Adipocyte (in vitro differentiated cells): ENCODE data around the gene AGXT.

Experiments
- DNase-seq: peaks from one replicate; pipeline ENCODE4 v3.0.0-alpha.2; 2015; ENCODE audit warnings: low read depth
- H3K27me3 ChIP-seq: replicated peaks from 2 replicates; pipeline ENCODE4 v1.7.0; 2013; ENCODE audit warnings: mild to moderate bottlenecking, low read length, moderate library complexity; ENCODE audit not compliant: control insufficient read depth, insufficient read depth
- H3K36me3 ChIP-seq: 2 replicates; pipeline ENCODE4 v1.7.0; 2013; ENCODE audit warnings: low read length, mild to moderate bottlenecking, moderate library complexity; ENCODE audit not compliant: control insufficient read depth, insufficient read depth, severe bottlenecking
- H3K4me1 ChIP-seq: 2 replicates; pipeline ENCODE4 v1.7.0; 2013; ENCODE audit warnings: mild to moderate bottlenecking, low read length, moderate library complexity; ENCODE audit not compliant: control insufficient read depth, insufficient read depth
- H3K4me3 ChIP-seq: 2 replicates; pipeline ENCODE4 v1.7.0; 2013; ENCODE audit warnings: mild to moderate bottlenecking, low read length, moderate library complexity
- H3K9ac ChIP-seq: 2 replicates; pipeline ENCODE4 v1.7.0; 2013; ENCODE audit warnings: mild to moderate bottlenecking, low read length, moderate library complexity
- H3K9me3 ChIP-seq: 2 replicates; pipeline ENCODE4 v1.7.0; 2013; ENCODE audit warnings: mild to moderate bottlenecking, low read length, moderate library complexity; ENCODE audit not compliant: control insufficient read depth

Gene AGXT

GRCh38 chr2:240879105-240879504, 10.5 kb downstream of the AGXT start:
- DNase-seq = no peak
- Histone ChIP-seq H3K36me3 (no peaks in the 10 kb centered on the region), H3K4me1 (no peaks in the 10 kb centered on the region), H3K4me3 (no peak overlapping the region), H3K27me3 (peaks cover 12% of the 10 kb centered on the region), H3K9ac (no peak overlapping the region), H3K9me3 (no peaks in the 10 kb centered on the region)

DNA sequence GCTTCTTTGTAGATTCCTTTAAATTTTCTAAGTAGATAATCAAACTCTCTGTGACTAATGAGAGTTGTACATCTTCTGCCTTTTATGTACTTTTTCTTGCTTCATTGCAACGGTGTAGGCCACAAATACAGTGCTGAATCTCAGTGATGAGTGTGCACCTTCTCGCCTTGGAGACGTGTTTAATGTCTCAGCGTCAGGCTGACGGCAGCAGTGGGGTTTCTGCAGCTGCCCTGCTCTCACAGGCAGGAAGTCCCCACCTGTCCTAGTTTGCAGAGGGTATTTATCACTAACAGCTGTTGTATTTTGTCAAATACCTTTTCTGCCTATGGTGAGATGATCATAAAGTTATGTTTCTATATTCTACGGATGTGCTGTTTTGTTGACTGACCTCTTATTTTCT, 13.3 kb downstream of the AGXT start:
- H3K9ac ChIP-seq = no peak overlapping the region
- no peak for DNase-seq
- no peaks in the 10 kb centered on the region for H3K36me3 ChIP-seq
- no peaks in the 10 kb centered on the region for H3K4me1 ChIP-seq
- H3K9me3 ChIP-seq = no peaks in the 10 kb centered on the region
- peaks cover 7% of the 10 kb centered on the region for H3K27me3 ChIP-seq
- H3K4me3 ChIP-seq = no peak overlapping the region

GRCh38 chr2:240884221-240884620, 15.6 kb downstream of the AGXT start:
- DNase-seq = no peak
- Histone ChIP-seq H3K36me3 (no peaks in the 10 kb centered on the region), H3K27me3 (peaks cover 7% of the 10 kb centered on the region), H3K9ac (no peak overlapping the region), H3K4me1 (no peaks in the 10 kb centered on the region), H3K4me3 (no peak overlapping the region), H3K9me3 (no peaks in the 10 kb centered on the region)

DNA sequence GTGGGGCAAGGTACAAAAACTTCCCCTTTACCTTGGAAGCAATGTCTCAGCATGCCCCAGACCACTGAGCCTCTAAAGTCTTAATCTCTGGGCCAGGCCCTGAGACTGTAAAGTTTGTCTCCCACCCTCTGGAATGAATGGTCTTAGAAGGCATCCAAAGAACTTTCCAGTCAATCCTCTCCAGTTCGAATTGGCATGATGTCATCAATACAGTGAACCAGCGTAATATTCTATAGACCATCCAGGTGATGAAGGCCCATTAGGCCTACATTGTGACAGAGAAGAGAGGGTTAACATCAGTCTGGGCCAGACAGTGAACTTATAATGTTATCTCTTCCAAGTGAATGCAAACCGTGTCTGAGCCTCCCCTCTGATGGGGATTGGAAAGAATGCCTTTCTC, 16.1 kb downstream of the AGXT start:
- H3K9me3 ChIP-seq = no peaks in the 10 kb centered on the region
- H3K27me3 ChIP-seq = peaks cover 7% of the 10 kb centered on the region
- no peak overlapping the region for H3K4me3 ChIP-seq
- no peaks in the 10 kb centered on the region for H3K36me3 ChIP-seq
- no peak for DNase-seq
- no peaks in the 10 kb centered on the region for H3K4me1 ChIP-seq
- H3K9ac ChIP-seq = no peak overlapping the region

GRCh38 chr2:240885566-240885965, 16.9 kb downstream of the AGXT start:
- H3K4me1 ChIP-seq = no peaks in the 10 kb centered on the region
- no peaks in the 10 kb centered on the region for H3K36me3 ChIP-seq
- peaks cover 4% of the 10 kb centered on the region for H3K27me3 ChIP-seq
- no peaks in the 10 kb centered on the region for H3K9me3 ChIP-seq
- H3K4me3 ChIP-seq = no peak overlapping the region
- DNase-seq = no peak
- no peak overlapping the region for H3K9ac ChIP-seq

DNA sequence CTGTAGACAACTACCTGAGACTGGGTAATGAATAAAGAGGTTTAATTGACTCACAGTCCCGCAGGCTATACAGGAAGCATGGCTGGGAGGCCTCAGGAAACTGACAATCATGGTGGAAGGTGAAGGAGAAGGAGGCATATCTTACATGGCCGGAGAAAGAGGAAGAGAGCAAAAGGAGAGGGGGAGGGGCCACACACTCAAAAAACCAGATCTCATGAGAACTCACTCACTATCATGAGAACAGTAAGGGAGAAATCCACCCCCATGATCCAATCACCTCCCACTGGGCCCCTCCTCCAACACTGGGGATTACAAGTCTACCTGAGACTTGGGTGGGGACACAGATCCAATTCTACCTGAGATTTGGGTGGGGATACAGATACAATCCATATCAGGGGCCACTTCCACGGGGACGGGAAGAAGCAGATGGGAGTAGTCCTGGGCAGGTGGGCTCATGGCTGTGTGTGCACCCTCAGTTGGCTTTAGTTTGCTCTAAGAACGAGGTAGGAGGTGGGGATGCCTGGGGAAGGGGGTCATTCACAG, 17.5 kb downstream of the AGXT start:
- no peak for DNase-seq
- H3K27me3 ChIP-seq = peaks cover 4% of the 10 kb centered on the region
- H3K4me3 ChIP-seq = no peak overlapping the region
- no peaks in the 10 kb centered on the region for H3K4me1 ChIP-seq
- H3K9me3 ChIP-seq = no peaks in the 10 kb centered on the region
- H3K36me3 ChIP-seq = no peaks in the 10 kb centered on the region
- H3K9ac ChIP-seq = no peak overlapping the region

DNA sequence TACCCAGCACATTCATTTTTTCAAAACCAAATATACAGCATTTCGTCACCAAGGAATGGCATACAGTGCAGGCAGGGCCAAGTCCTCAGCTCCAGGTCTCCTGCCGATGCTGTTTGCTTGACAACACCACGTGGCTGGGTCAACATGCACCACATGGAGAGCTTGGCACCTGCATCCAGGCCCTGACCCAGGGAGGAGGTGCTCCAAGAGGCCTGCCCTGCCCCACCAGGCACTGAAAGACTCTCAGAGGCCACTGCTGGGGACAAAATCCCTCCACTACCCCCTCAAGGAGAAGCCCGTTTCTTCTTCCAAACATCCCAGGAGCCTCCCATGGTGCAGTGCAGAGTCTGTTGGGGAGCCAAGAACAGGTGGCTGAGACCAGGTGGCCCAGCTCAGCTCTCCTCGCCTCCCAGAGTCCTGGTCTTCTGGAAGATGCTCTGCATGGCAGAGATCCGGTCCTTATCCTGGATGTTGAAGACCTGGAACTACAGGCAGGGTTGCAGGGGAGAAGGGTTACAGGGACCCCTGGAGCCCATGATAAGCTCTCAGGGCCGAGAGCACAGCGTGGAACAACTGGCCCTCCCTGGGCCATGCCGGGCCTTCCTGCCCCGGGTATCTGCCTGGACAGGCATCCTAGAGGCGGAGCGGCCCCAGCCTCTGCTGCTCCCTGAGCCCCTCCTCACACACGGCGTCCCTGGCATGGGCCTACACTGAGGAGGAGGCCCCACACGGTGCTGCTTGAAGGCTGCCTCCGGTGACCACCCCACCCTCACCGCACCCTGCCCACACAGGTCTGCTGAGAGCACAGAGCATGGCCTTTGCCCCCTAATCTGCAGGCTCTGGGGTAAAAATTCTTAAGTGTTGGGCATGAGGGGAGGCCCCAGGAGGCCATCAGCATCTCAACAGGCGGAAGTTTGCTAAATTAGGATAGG, 18.3 kb downstream of the AGXT start:
- Histone ChIP-seq H3K36me3 (no peaks in the 10 kb centered on the region), H3K9ac (no peak overlapping the region), H3K4me3 (no peak overlapping the region), H3K4me1 (no peaks in the 10 kb centered on the region), H3K27me3 (peaks cover 4% of the 10 kb centered on the region), H3K9me3 (no peaks in the 10 kb centered on the region)
- DNase-seq = no peak

DNA sequence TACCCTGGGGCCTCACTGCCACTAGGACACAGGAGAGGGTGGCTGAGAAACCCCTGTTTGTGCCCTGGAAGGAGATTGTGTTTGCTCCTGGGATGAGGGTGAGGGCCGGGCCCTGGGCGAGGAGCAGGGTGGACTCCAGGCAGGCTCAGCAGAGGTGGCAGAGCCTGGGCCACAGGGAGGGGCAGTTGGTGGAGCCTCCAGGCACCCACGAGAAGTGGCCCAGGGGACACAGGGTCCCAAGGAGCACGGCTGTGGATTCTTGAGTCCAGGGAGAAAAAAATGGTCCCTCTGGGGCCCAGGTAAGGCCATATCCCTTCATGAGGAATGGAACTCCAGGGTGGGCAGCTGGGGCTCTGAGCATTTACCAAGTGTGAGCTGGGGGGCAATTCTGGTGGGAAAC, 19.0 kb downstream of the AGXT start:
- H3K9me3 ChIP-seq = no peaks in the 10 kb centered on the region
- DNase-seq = no peak
- no peak overlapping the region for H3K9ac ChIP-seq

DNA sequence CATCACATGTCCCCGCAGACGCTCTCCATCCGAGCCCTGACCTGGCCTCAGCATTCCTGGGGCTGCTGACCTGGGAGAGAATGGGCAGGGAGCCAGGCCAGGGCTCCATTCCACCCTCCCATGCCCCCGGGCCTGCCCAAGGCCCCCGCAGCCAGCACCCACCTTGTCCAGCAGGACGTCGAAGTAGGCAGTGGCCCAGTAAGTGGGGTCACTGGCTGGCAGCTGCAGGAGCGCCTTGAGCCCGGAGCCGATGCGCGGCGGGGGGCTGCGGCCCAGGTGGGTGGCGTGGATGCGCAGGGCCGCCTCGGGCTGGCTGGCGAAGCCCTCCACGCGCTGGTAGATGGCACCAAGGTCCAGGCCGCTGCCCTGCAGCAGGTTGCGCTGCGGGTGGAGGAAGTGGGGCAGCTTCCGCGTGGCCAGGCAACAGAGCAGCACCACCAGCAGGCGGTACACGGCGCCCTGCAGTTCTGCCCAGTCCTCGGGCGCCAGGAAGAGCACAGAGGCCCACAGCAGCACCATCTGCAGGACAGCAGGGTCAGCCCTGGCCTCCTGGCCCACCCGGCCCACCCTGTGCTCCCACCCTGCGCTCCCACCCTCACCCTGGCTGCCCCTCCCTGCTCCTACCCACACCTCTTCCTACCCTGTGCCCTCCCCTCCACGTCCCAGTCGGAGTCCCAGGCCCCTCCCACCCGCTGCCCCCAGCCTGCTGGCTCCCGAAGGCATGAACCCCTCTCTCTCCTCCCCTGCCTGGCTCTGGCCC, 19.7 kb downstream of the AGXT start:
- DNase-seq = no peak
- Histone ChIP-seq H3K9me3 (no peaks in the 10 kb centered on the region), H3K4me1 (no peaks in the 10 kb centered on the region)

More for the DNA sequence above, 19.0 kb downstream of the AGXT start:
- Histone ChIP-seq H3K4me3 (no peak overlapping the region), H3K36me3 (no peaks in the 10 kb centered on the region), H3K27me3 (peaks cover 4% of the 10 kb centered on the region), H3K4me1 (no peaks in the 10 kb centered on the region)

DNA sequence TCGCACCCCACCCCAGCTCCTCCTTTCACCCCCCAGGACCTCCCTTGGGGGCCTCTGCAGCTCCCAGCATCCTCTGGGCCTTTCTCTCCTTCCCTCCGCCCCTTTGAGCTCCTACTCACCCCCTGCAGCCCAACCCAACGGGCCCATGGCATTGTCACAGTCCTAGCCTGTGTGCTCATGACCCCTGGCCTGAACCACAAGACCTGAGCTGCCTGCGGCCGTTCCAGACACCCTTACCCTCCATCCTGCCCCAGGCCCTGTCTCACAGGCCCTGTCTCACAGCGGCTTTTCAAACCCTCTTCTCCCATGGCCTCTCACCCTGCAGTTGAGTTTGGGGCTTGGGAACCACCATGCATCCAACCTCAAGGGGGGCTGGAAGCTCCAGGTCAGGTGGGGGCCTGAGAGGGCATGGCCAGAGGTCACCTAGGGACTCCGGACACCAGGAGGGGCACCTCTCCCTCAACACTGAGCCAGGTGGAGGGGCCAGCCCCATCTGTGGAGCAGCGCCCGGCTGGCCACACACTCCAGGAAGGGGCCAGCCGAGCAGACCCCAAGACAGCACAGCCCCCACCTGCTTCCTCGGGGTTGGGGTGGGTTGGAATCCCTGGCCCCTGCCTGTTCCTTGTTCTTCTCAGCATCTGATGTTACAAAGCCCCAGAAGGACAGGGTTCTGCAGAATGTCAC, 20.4 kb downstream of the AGXT start:
- no peak for DNase-seq
- no peaks in the 10 kb centered on the region for H3K27me3 ChIP-seq
- H3K9ac ChIP-seq = no peak overlapping the region
- no peaks in the 10 kb centered on the region for H3K4me1 ChIP-seq
- H3K4me3 ChIP-seq = no peak overlapping the region
- H3K36me3 ChIP-seq = no peaks in the 10 kb centered on the region
- no peaks in the 10 kb centered on the region for H3K9me3 ChIP-seq

More for the DNA sequence above, 19.7 kb downstream of the AGXT start:
- Histone ChIP-seq H3K9ac (no peak overlapping the region), H3K4me3 (no peak overlapping the region), H3K27me3 (peaks cover 2% of the 10 kb centered on the region), H3K36me3 (no peaks in the 10 kb centered on the region)
